ENCODE data around the gene PTPN9.

DNA sequence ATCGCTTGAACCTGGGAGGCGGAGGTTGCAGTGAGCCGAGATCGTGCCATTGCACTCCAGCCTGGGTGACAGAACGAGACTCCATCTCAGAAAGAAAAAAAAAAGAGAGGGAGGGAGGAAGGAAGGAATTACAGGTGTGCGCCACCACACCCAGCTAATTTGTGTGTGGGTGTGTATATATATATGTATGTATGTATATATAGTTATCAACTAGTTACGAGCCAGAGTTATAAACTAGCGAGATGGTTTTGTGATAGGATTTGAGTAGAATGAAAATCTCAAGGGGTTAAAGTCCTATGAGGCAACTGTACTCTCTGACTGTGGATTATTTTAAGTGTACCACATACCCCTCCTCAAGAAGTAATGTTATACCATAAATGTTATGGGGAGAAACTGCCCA, 76.8 kb downstream of the PTPN9 start:
- TF ChIP-seq POLR2A (IDR thresholded peaks at IDR 0.05; ENCODE audit: low read depth, low read length), result no peak
- TF ChIP-seq POLR2AphosphoS5 (IDR thresholded peaks at IDR 0.05; ENCODE audit: low read depth, low read length), result no peak
- no peak for TF ChIP-seq TAF1 (IDR thresholded peaks at IDR 0.05; ENCODE audit: borderline replicate concordance, low read depth, low read length)
